Gastroesophageal sphincter (tissue), 4 donors: ENCODE measurements around the gene CHST11. TPM values are rescaled to one million over a fixed set of nuclear protein-coding genes. Genes with fewer than 3 reads are reported as not detected.

Source experiments
- ATAC-seq: fragments of 150-250 bp; one replicate; pipeline ENCODE4 v1.9.1; 2016; ENCODE audit warnings: mild to moderate bottlenecking, moderate library complexity
- H3K27ac ChIP-seq, 4 donors: fragments of 200-600 bp; sonication (generic) in 3 of 4; 1 replicate in 3 of 4; 2 replicates in 1 of 4; pipeline ENCODE4 v1.5.1; 2016 to 2019
- H3K27me3 ChIP-seq: fragments of 200-600 bp; sonication (generic); one replicate; pipeline ENCODE4 v1.5.1; 2019
- H3K36me3 ChIP-seq, 2 donors: fragments of 200-600 bp; sonication (generic); one replicate each; pipeline ENCODE4 v1.5.1; 2019; ENCODE audit warnings: control low read depth in 1 of 2
- H3K4me1 ChIP-seq, 3 donors: fragments of 200-600 bp; sonication (generic); 1 replicate in 2 of 3; 2 replicates in 1 of 3; pipeline ENCODE4 v1.5.1; 2016 to 2019; ENCODE audit warnings: control low read depth in 2 of 3
- H3K4me3 ChIP-seq, 2 donors: fragments of 200-600 bp; sonication (generic); one replicate each; pipeline ENCODE4 v1.5.1; 2019; ENCODE audit warnings: mild to moderate bottlenecking in 1 of 2, moderate library complexity in 1 of 2
- H3K9me3 ChIP-seq, 3 donors: fragments of 200-600 bp; sonication (generic); one replicate each; pipeline ENCODE4 v1.5.1; 2017 to 2019; ENCODE audit warnings: control low read depth in 2 of 3
- CTCF ChIP-seq, 4 experiments: fragments of 200-600 bp in 2 of 4; fragments of 450-650 bp in 2 of 4; sonication (generic) in 1 of 4; IDR thresholded peaks; one replicate each; pipeline ENCODE4 v1.5.1; 2017 to 2019; ENCODE audit warnings: antibody characterized with exemption in 4 of 4, mild to moderate bottlenecking in 2 of 4, moderate library complexity in 2 of 4
- EP300 ChIP-seq: sonication (generic); formaldehyde crosslinking; IDR thresholded peaks from one replicate; pipeline ENCODE4 v1.6.1; 2017; ENCODE audit warnings: antibody characterized with exemption, mild to moderate bottlenecking
- POLR2A ChIP-seq, 2 donors: fragments of 450-650 bp; IDR thresholded peaks; one replicate each; pipeline ENCODE4 v1.6.1; 2017; ENCODE audit warnings: antibody characterized with exemption in 2 of 2, mild to moderate bottlenecking in 2 of 2, moderate library complexity in 1 of 2
- POLR2AphosphoS5 ChIP-seq: sonication (generic); formaldehyde crosslinking; IDR thresholded peaks from one replicate; pipeline ENCODE4 v1.6.1; 2017; ENCODE audit warnings: antibody characterized with exemption
- WGBS, 2 donors: methylation state at CpG; one replicate each; pipeline ENCODE4 v1.1.5; 2018; ENCODE audit warnings: low coverage in 1 of 2; 5-methylcytosine and 5-hydroxymethylcytosine counted together
- total RNA-seq, 4 donors: library from RNA; depleted of rRNA; stranded (reverse); fragments of >200 nt; gene quantifications; one replicate each; pipeline ENCODE4 v1.1.0, GENCODE V29; 2016

CHST11 gene
- total RNA-seq, 4 donors from 2014 or later: 4.3 to 15.6 (median 11.0) TPM

- H3K27ac ChIP-seq: no peak overlapping the region
- 88 to 100% methylated on average over 1 of the region's 1 CpG for WGBS, 2 donors
- peaks cover 0 to 9% (median 0%) of the 10 kb centered on the region in 3 donors for H3K4me1 ChIP-seq
Measured at GRCh38 chr12:104501115-104501514, 44.4 kb downstream of the CHST11 start.

GRCh38 chr12:104501660-104502059 is 44.9 kb downstream of the CHST11 start:
- H3K4me3 ChIP-seq: no peak overlapping the region
- H3K36me3 ChIP-seq: no peaks in the 10 kb centered on the region
- H3K27ac ChIP-seq: no peak overlapping the region
- WGBS, 2 donors: 81 to 100% methylated on average over 1 to 2 of the region's 3 CpGs
- no peaks in the 10 kb centered on the region for H3K27me3 ChIP-seq
- H3K9me3 ChIP-seq: no peaks in the 10 kb centered on the region
- peaks cover 0 to 4% (median 0%) of the 10 kb centered on the region in 3 donors for H3K4me1 ChIP-seq
- no peak for ATAC-seq
- TF ChIP-seq EP300: no peak

More at GRCh38 chr12:104501115-104501514, 44.4 kb downstream of the CHST11 start:
- no peaks in the 10 kb centered on the region for H3K9me3 ChIP-seq
- TF ChIP-seq POLR2AphosphoS5 (no peak), CTCF (IDR thresholded peaks at IDR 0.05) (no peak), POLR2A (IDR thresholded peaks at IDR 0.05) (no peak), EP300 (no peak)
- no peaks in the 10 kb centered on the region for H3K36me3 ChIP-seq
- no peak for ATAC-seq
- H3K4me3 ChIP-seq: no peak overlapping the region
- no peaks in the 10 kb centered on the region for H3K27me3 ChIP-seq

GRCh38 chr12:104502217-104502616 is 45.5 kb downstream of the CHST11 start:
- WGBS, 2 donors: 96 to 100% methylated on average over 3 to 5 of the region's 5 CpGs
- no peak for ATAC-seq
- Histone ChIP-seq H3K27me3 (no peaks in the 10 kb centered on the region), H3K4me3 (no peak overlapping the region), H3K27ac (no peak overlapping the region), H3K9me3 (no peaks in the 10 kb centered on the region), H3K4me1 (no peaks in the 10 kb centered on the region), H3K36me3 (no peaks in the 10 kb centered on the region)
- no peak for TF ChIP-seq CTCF (IDR thresholded peaks at IDR 0.05)
- no peak for TF ChIP-seq POLR2A (IDR thresholded peaks at IDR 0.05)
- TF ChIP-seq EP300: no peak
- TF ChIP-seq POLR2AphosphoS5: no peak

GRCh38 chr12:104502638-104503037 is 45.9 kb downstream of the CHST11 start:
- no peaks in the 10 kb centered on the region for H3K4me1 ChIP-seq
- no peak overlapping the region for H3K4me3 ChIP-seq
- 73 to 81% methylated on average over 4 to 6 of the region's 6 CpGs for WGBS, 2 donors
- H3K9me3 ChIP-seq: no peaks in the 10 kb centered on the region
- TF ChIP-seq CTCF (IDR thresholded peaks at IDR 0.05) (no peak), POLR2A (IDR thresholded peaks at IDR 0.05) (no peak), EP300 (no peak), POLR2AphosphoS5 (no peak)
- ATAC-seq: no peak
- H3K27ac ChIP-seq: no peak overlapping the region
- no peaks in the 10 kb centered on the region for H3K36me3 ChIP-seq
- no peaks in the 10 kb centered on the region for H3K27me3 ChIP-seq

- WGBS, 2 donors: 68 to 100% methylated on average over 1 to 4 of the region's 4 CpGs
- Histone ChIP-seq H3K27ac (no peak overlapping the region), H3K36me3 (no peaks in the 10 kb centered on the region), H3K27me3 (no peaks in the 10 kb centered on the region), H3K9me3 (no peaks in the 10 kb centered on the region), H3K4me3 (no peak overlapping the region), H3K4me1 (no peaks in the 10 kb centered on the region)
- no peak for ATAC-seq
- TF ChIP-seq POLR2A (IDR thresholded peaks at IDR 0.05) (no peak), EP300 (no peak), POLR2AphosphoS5 (no peak), CTCF (IDR thresholded peaks at IDR 0.05) (no peak)
Measured at GRCh38 chr12:104503191-104503590, 46.4 kb downstream of the CHST11 start.
